Measurements from ENCODE around the gene DUT.

DUT gene

GRCh38 chr15:48366584-48367312 is 35.5 kb downstream of the DUT start:
- in situ Hi-C loops (cut with MboI; ENCODE audit: low sequenced_read_pairs) = loop anchor here (25.0 kb wide), 1 partner anchor 1946 kb away; no protein-coding TSS in a partner anchor

- in situ Hi-C loops (cut with MboI; ENCODE audit: low sequenced_read_pairs) = loop anchor here (25.0 kb wide), 1 partner anchor 1945 kb away; no protein-coding TSS in a partner anchor
These were observed 36.3 kb downstream of the DUT start for GRCh38 chr15:48367483-48367882.

GRCh38 chr15:48370460-48370859 is 39.2 kb downstream of the DUT start:
- in situ Hi-C loops (cut with MboI; ENCODE audit: low sequenced_read_pairs) = loop anchor here (25.0 kb wide), 1 partner anchor 1942 kb away; no protein-coding TSS in a partner anchor

- in situ Hi-C loops (cut with MboI; ENCODE audit: low sequenced_read_pairs) = loop anchor here (25.0 kb wide), 1 partner anchor 1941 kb away; no protein-coding TSS in a partner anchor
These were observed 40.3 kb downstream of the DUT start for GRCh38 chr15:48371550-48371949.

GRCh38 chr15:48371961-48372360 is 40.7 kb downstream of the DUT start:
- in situ Hi-C loops (cut with MboI; ENCODE audit: low sequenced_read_pairs) = loop anchor here (25.0 kb wide), 1 partner anchor 1940 kb away; no protein-coding TSS in a partner anchor

GRCh38 chr15:48373821-48374451 is 42.7 kb downstream of the DUT start:
- in situ Hi-C loops (cut with MboI; ENCODE audit: low sequenced_read_pairs) = loop anchor here (25.0 kb wide), 1 partner anchor 1938 kb away; no protein-coding TSS in a partner anchor

GRCh38 chr15:48374472-48374871 is 43.2 kb downstream of the DUT start:
- in situ Hi-C loops (cut with MboI; ENCODE audit: low sequenced_read_pairs) = loop anchor here (25.0 kb wide), 1 partner anchor 1938 kb away; no protein-coding TSS in a partner anchor

GRCh38 chr15:48375767-48376166 is 44.5 kb downstream of the DUT start:
- in situ Hi-C loops (cut with MboI; ENCODE audit: low sequenced_read_pairs) = no loop called here

GRCh38 chr15:48380198-48380597 is 49.0 kb downstream of the DUT start:
- in situ Hi-C loops (cut with MboI; ENCODE audit: low sequenced_read_pairs) = no loop called here

- in situ Hi-C loops (cut with MboI; ENCODE audit: low sequenced_read_pairs) = no loop called here
These were observed 50.6 kb downstream of the DUT start for GRCh38 chr15:48381861-48382260.

GRCh38 chr15:48383031-48383430 is 51.8 kb downstream of the DUT start:
- in situ Hi-C loops (cut with MboI; ENCODE audit: low sequenced_read_pairs) = no loop called here

- in situ Hi-C loops (cut with MboI; ENCODE audit: low sequenced_read_pairs) = no loop called here
These were observed 53.4 kb downstream of the DUT start for GRCh38 chr15:48384616-48385015.

- in situ Hi-C loops (cut with MboI; ENCODE audit: low sequenced_read_pairs) = no loop called here
These were observed 54.0 kb downstream of the DUT start for GRCh38 chr15:48385031-48385830.

GRCh38 chr15:48388016-48388851 is 57.0 kb downstream of the DUT start:
- in situ Hi-C loops (cut with MboI; ENCODE audit: low sequenced_read_pairs) = no loop called here

- in situ Hi-C loops (cut with MboI; ENCODE audit: low sequenced_read_pairs) = no loop called here
These were observed 57.7 kb downstream of the DUT start for GRCh38 chr15:48388910-48389309.

GRCh38 chr15:48389691-48390143 is 58.5 kb downstream of the DUT start:
- in situ Hi-C loops (cut with MboI; ENCODE audit: low sequenced_read_pairs) = no loop called here

GRCh38 chr15:48391950-48392349 is 60.7 kb downstream of the DUT start:
- in situ Hi-C loops (cut with MboI; ENCODE audit: low sequenced_read_pairs) = no loop called here

GRCh38 chr15:48392356-48392755 is 61.1 kb downstream of the DUT start:
- in situ Hi-C loops (cut with MboI; ENCODE audit: low sequenced_read_pairs) = no loop called here

Data from HL-60/S4 (cell line).